Measurements from ENCODE around the gene ZNF771. TPM values are rescaled to one million over a fixed set of nuclear protein-coding genes. Genes with fewer than 3 reads are reported as not detected.

The ZNF771 gene
- total and polyA plus RNA-seq, 9 of the 15 experiments (the other 6 are each of a cell fraction or from before 2014, with no cell fraction given) = 1.5 to 12.6 (median 4.4) TPM

DNA sequence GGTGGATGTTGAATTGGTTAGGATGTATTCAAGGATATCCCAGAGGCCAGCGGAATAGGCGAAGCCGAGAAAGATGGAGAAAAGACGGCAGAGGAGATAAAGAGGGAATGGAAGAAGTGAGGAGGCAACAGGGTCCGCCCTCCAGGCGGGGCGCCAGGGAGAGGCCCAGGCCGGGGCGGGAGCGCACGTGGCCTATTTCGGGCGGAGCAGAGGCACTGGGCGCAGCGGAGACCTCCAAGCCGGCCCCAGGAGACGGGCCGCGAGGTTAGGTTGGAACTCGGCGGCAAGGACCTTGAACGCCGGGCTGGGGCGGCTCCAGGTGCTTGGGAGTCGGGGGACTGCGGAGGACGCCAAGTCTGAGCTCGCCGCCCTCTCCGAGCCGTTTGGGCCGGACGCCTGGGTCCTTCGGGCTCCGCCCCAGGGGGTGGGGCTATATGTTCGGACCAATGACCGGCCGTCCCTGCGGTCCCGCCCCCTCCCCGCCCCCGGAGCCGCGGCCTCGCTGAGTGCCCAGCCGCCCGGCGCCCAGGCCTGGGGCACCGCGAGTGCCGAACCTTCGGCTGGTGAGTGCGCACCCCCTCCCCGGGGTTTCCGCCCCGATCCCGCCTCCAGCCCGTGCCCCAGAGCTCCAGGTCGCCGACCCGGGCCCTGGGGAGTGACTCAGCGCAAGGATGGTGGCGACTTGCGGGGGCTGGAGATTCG is at the start of gene ZNF771 (continued):
- TF ChIP-seq KLF1 (tag; IDR thresholded peaks at IDR 0.05) (peak; percentile 59; the same call in 1 of the 2 replicates), ZNF395 (CRISPR knock-in tag; IDR thresholded peaks at IDR 0.05) (0 out of 2 replicates have a peak, but pooled peaks have one; percentile 36), ATF6 (CRISPR knock-in tag; IDR thresholded peaks at IDR 0.05) (peak; percentile 81; the same call in 1 of the 2 replicates), KAT7 (CRISPR knock-in tag; IDR thresholded peaks at IDR 0.05; ENCODE audit: borderline replicate concordance) (no peak), SIN3B (IDR thresholded peaks at IDR 0.05; ENCODE audit: low read depth) (peak; percentile 47; the same call in 1 of the 2 replicates), ZNF668 (CRISPR knock-in tag; IDR thresholded peaks at IDR 0.05) (no peak), SNRNP70 (optimal IDR thresholded peaks at IDR 0.05; ENCODE audit: low read depth, low read length) (no peak), SIN3A (IDR thresholded peaks at IDR 0.05; ENCODE audit: borderline replicate concordance in 2 of 2, control insufficient read depth in 1 of 2, low read depth in 2 of 2, low read length in 2 of 2) (peak; percentile 79 to 85; a peak in 2 of 4 replicates), MAFK (IDR thresholded peaks at IDR 0.05; ENCODE audit: low read length) (peak; percentile 19; the same call in 1 of the 2 replicates), CBFB (CRISPR knock-in tag; IDR thresholded peaks at IDR 0.05) (0 out of 2 replicates have a peak, but pooled peaks have one; percentile 35), ZFP30 (CRISPR knock-in tag; IDR thresholded peaks at IDR 0.05; ENCODE audit: borderline replicate concordance) (no peak), SP1 (CRISPR knock-in tag; IDR thresholded peaks at IDR 0.05) (peak; percentile 92), GMEB1 (CRISPR knock-in tag; IDR thresholded peaks at IDR 0.05) (no peak), POLR2A (conservative IDR thresholded peaks at IDR 0.05) (peak; percentile 93), CXXC5 (CRISPR knock-in tag; IDR thresholded peaks at IDR 0.05) (peak; percentile 86), NFE2 (IDR thresholded peaks at IDR 0.05; ENCODE audit: low read depth) (peak; percentile 84), RBM25 (IDR thresholded peaks at IDR 0.05; ENCODE audit: low read depth, low read length, severe bottlenecking) (peak; percentile 34), HDAC2 (IDR thresholded peaks at IDR 0.05) (peak; percentile 96), GABPB1 (CRISPR knock-in tag; IDR thresholded peaks at IDR 0.05) (peak; percentile 21; the same call in 1 of the 2 replicates), MAZ (CRISPR knock-in tag; conservative IDR thresholded peaks at IDR 0.05 in 1 of 2, IDR thresholded peaks at IDR 0.05 in 1 of 2) (peak; percentile 72 to 84; a peak in 3 of 4 replicates), ZNF41 (CRISPR knock-in tag; conservative IDR thresholded peaks at IDR 0.05) (no peak)
- TF ChIP-seq, protein P1, sequence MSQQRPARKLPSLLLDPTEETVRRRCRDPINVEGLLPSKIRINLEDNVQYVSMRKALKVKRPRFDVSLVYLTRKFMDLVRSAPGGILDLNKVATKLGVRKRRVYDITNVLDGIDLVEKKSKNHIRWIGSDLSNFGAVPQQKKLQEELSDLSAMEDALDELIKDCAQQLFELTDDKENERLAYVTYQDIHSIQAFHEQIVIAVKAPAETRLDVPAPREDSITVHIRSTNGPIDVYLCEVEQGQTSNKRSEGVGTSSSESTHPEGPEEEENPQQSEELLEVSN (IDR thresholded peaks at IDR 0.05; ENCODE audit: borderline replicate concordance in 1 of 2, extremely low read depth in 1 of 2, insufficient read depth in 1 of 2, insufficient read length in 1 of 2, low read depth in 1 of 2, low read length in 1 of 2, poor library complexity in 1 of 2, severe bottlenecking in 1 of 2) = peak; percentile 87 to 88

Data from K562 (cell line).